H9 (cell line): ENCODE results near the gene HNF1B. TPM values are rescaled to one million over a fixed set of nuclear protein-coding genes. Genes with fewer than 3 reads are reported as not detected.
"Not testable (repeated sequence)": the region's sequence is repeated elsewhere in the genome, so short reads cannot be mapped to it uniquely, and the experiment has no call there.

Experiments used
- DNase-seq: peaks from one replicate; pipeline ENCODE4 v3.0.0-alpha.2; 2017
- H2AFZ ChIP-seq: one replicate; pipeline ENCODE4 v1.6.1; 2013; ENCODE audit warnings: mild to moderate bottlenecking, low read length, control low read depth, moderate library complexity
- H2AK5ac ChIP-seq: 2 replicates; pipeline ENCODE4 v1.6.1; 2013; ENCODE audit warnings: low read length, control low read depth, mixed read lengths; ENCODE audit not compliant: insufficient read length
- H2BK120ac ChIP-seq: one replicate; pipeline ENCODE4 v1.6.1; 2013; ENCODE audit warnings: low read depth, mild to moderate bottlenecking, low read length, control low read depth, inconsistent platforms; ENCODE audit not compliant: poor library complexity, severe bottlenecking
- H2BK12ac ChIP-seq: 2 replicates; pipeline ENCODE4 v1.6.1; 2013; ENCODE audit warnings: low read length, control low read depth, mixed read lengths, low read depth; ENCODE audit not compliant: insufficient read length
- H2BK15ac ChIP-seq: 2 replicates; pipeline ENCODE4 v1.6.1; 2013; ENCODE audit warnings: low read depth, low read length, control low read depth
- H2BK20ac ChIP-seq: one replicate; pipeline ENCODE4 v1.6.1; 2013; ENCODE audit warnings: low read depth, mild to moderate bottlenecking, low read length, control low read depth, inconsistent platforms; ENCODE audit not compliant: poor library complexity, severe bottlenecking
- H2BK5ac ChIP-seq: 2 replicates; pipeline ENCODE4 v1.6.1; 2013; ENCODE audit warnings: low read length, control low read depth, mixed read lengths; ENCODE audit not compliant: insufficient read length
- H3K14ac ChIP-seq: 2 replicates; pipeline ENCODE4 v1.6.1; 2013; ENCODE audit warnings: low read length, control low read depth; ENCODE audit not compliant: insufficient read depth
- H3K18ac ChIP-seq: 2 replicates; pipeline ENCODE4 v1.6.1; 2013; ENCODE audit warnings: low read depth, mild to moderate bottlenecking, mixed read lengths, low read length, control low read depth; ENCODE audit not compliant: insufficient read length
- H3K23ac ChIP-seq: 2 replicates; pipeline ENCODE4 v1.6.1; 2013; ENCODE audit warnings: low read length, control low read depth, mixed read lengths, low read depth; ENCODE audit not compliant: insufficient read length
- H3K23me2 ChIP-seq: 2 replicates; pipeline ENCODE4 v1.6.1; 2013; ENCODE audit warnings: low read depth, mild to moderate bottlenecking, mixed read lengths, low read length, control low read depth; ENCODE audit not compliant: insufficient read length, poor library complexity, severe bottlenecking
- H3K27ac ChIP-seq: 2 replicates; pipeline ENCODE4 v1.5.1; 2013; ENCODE audit warnings: low read length, control low read depth, mixed read lengths, low read depth; ENCODE audit not compliant: insufficient read length
- H3K27me3 ChIP-seq: 2 replicates; pipeline ENCODE4 v1.6.1; 2013; ENCODE audit warnings: low read length, control low read depth, inconsistent platforms; ENCODE audit not compliant: insufficient read depth
- H3K4ac ChIP-seq: 2 replicates; pipeline ENCODE4 v1.6.1; 2013; ENCODE audit warnings: low read depth, mild to moderate bottlenecking, control low read depth, inconsistent platforms, low read length, moderate library complexity
- H3K4me1 ChIP-seq: 2 replicates; pipeline ENCODE4 v1.6.1; 2013; ENCODE audit warnings: low read length, control low read depth, inconsistent platforms; ENCODE audit not compliant: insufficient read depth
- H3K4me2 ChIP-seq: 2 replicates; pipeline ENCODE4 v1.6.1; 2013; ENCODE audit warnings: low read length, control low read depth, mixed read lengths; ENCODE audit not compliant: insufficient read length, insufficient read depth
- H3K56ac ChIP-seq: 2 replicates; pipeline ENCODE4 v1.6.1; 2013; ENCODE audit warnings: low read depth, mild to moderate bottlenecking, mixed read lengths, low read length, control low read depth; ENCODE audit not compliant: insufficient read length
- H3K79me1 ChIP-seq: 2 replicates; pipeline ENCODE4 v1.6.1; 2013; ENCODE audit warnings: low read depth, mild to moderate bottlenecking, moderate library complexity, low read length, control low read depth, inconsistent platforms; ENCODE audit not compliant: insufficient read depth, poor library complexity, severe bottlenecking
- H3K79me2 ChIP-seq: 2 replicates; pipeline ENCODE4 v1.6.1; 2013; ENCODE audit warnings: low read length, control low read depth, inconsistent platforms; ENCODE audit not compliant: insufficient read depth
- H3K9ac ChIP-seq: 2 replicates; pipeline ENCODE4 v1.6.1; 2013; ENCODE audit warnings: low read length, control low read depth, mixed read lengths; ENCODE audit not compliant: insufficient read length; ENCODE audit errors: extremely low read depth
- H3K9me3 ChIP-seq: one replicate; pipeline ENCODE4 v1.6.1; 2013; ENCODE audit warnings: low read depth, low read length, inconsistent platforms; ENCODE audit not compliant: control insufficient read depth
- H3T11ph ChIP-seq: one replicate; pipeline ENCODE4 v1.6.1; 2013; ENCODE audit warnings: mild to moderate bottlenecking, low read length, control low read depth, inconsistent platforms
- H4K20me1 ChIP-seq: one replicate; pipeline ENCODE4 v1.6.1; 2013; ENCODE audit not compliant: control insufficient read depth, insufficient read length, insufficient read depth
- H4K5ac ChIP-seq: 2 replicates; pipeline ENCODE4 v1.6.1; 2013; ENCODE audit warnings: low read depth, mild to moderate bottlenecking, mixed read lengths, low read length, control low read depth; ENCODE audit not compliant: insufficient read length
- H4K8ac ChIP-seq: replicated peaks from 2 replicates; pipeline ENCODE4 v1.6.1; 2013; ENCODE audit warnings: low read length, control low read depth, mixed read lengths, low read depth; ENCODE audit not compliant: insufficient read length
- H4K91ac ChIP-seq: 2 replicates; pipeline ENCODE4 v1.6.1; 2013; ENCODE audit warnings: low read depth, mild to moderate bottlenecking, moderate library complexity, mixed read lengths, low read length, control low read depth; ENCODE audit not compliant: insufficient read length
- H3K27ac Mint-ChIP-seq, 3 experiments: 2 replicates in 2 of 3; 3 replicates in 1 of 3; pipeline ENCODE4 v1.8.0; 2020 to 2021; ENCODE audit warnings: mixed read lengths in 3 of 3, mild to moderate bottlenecking in 1 of 3, moderate library complexity in 1 of 3
- H3K27me3 Mint-ChIP-seq: 2 replicates; pipeline ENCODE4 v1.8.0; 2021; ENCODE audit warnings: low read depth, mild to moderate bottlenecking, moderate library complexity, mixed read lengths
- H3K36me3 Mint-ChIP-seq, 3 experiments: 2 replicates in 2 of 3; 3 replicates in 1 of 3; pipeline ENCODE4 v1.8.0; 2020 to 2021; ENCODE audit warnings: low read depth in 3 of 3, mixed read lengths in 3 of 3; ENCODE audit not compliant: insufficient read depth in 1 of 3
- H3K4me1 Mint-ChIP-seq, 2 experiments: 2 replicates each; pipeline ENCODE4 v1.8.0; 2020; ENCODE audit warnings: mixed read lengths in 2 of 2
- H3K4me3 Mint-ChIP-seq, 2 experiments: 2 replicates in 1 of 2; 3 replicates in 1 of 2; pipeline ENCODE4 v1.8.0; 2020 to 2021; ENCODE audit warnings: mild to moderate bottlenecking in 2 of 2, mixed read lengths in 2 of 2, moderate library complexity in 1 of 2
- H3K9me3 Mint-ChIP-seq, 2 experiments: 2 replicates in 1 of 2; 3 replicates in 1 of 2; pipeline ENCODE4 v1.8.0; 2020; ENCODE audit warnings: mild to moderate bottlenecking in 2 of 2, mixed read lengths in 2 of 2, moderate library complexity in 1 of 2
- CTCF ChIP-seq: fragments of 200-600 bp; sonication (generic); conservative IDR thresholded peaks from 3 replicates; pipeline ENCODE4 v1.8.0; 2021; ENCODE audit warnings: antibody characterized with exemption, mild to moderate bottlenecking
- WGBS: extraction: QIAGEN DNeasy Blood & Tissue Kit; methylation state at CpG from one replicate; pipeline ENCODE4 v1.1.7; 2013; ENCODE audit warnings: missing lambda C conversion rate, low lambda C conversion rate, mixed read lengths; ENCODE audit not compliant: insufficient read length; ENCODE audit errors: extremely low coverage; 5-methylcytosine and 5-hydroxymethylcytosine counted together
- total RNA-seq: library from RNA; stranded (reverse); gene quantifications from 2 replicates; pipeline ENCODE4 v1.2.1, GENCODE V29; 2021

Gene HNF1B
- total RNA-seq, 1 experiment from 2014 or later: not detected

GRCh38 chr17:37786481-37786880, 41.6 kb upstream of the HNF1B start:
- no peaks in the 10 kb centered on the region for H3K79me1 ChIP-seq
- no peak overlapping the region for H3K9ac ChIP-seq
- H3K36me3 Mint-ChIP-seq: no peaks in the 10 kb centered on the region
- no peak for DNase-seq
- H3K14ac ChIP-seq: no peak overlapping the region
- no peaks in the 10 kb centered on the region for H4K20me1 ChIP-seq
- H2BK5ac ChIP-seq: no peak overlapping the region
- H3K9me3 Mint-ChIP-seq: no peaks in the 10 kb centered on the region
- no peak for TF ChIP-seq CTCF
- H3K9me3 ChIP-seq: no peaks in the 10 kb centered on the region
- no peak overlapping the region for H2AFZ ChIP-seq
- H3K23ac ChIP-seq: no peak overlapping the region
- WGBS: no CpG with 5 or more reads among the region's 2 CpGs
- H3K27ac Mint-ChIP-seq: no peak overlapping the region
- H2BK12ac ChIP-seq: no peak overlapping the region
- H3K27me3 Mint-ChIP-seq: peaks cover 14% of the 10 kb centered on the region
- H3K56ac ChIP-seq: no peak overlapping the region
- no peak overlapping the region for H3T11ph ChIP-seq
- no peak overlapping the region for H2BK120ac ChIP-seq
- no peak overlapping the region for H2BK20ac ChIP-seq
- H4K91ac ChIP-seq: no peak overlapping the region
- H3K4me1 ChIP-seq: no peaks in the 10 kb centered on the region
- no peak overlapping the region for H4K8ac ChIP-seq
- no peaks in the 10 kb centered on the region for H3K79me2 ChIP-seq
- H3K27me3 ChIP-seq: no peaks in the 10 kb centered on the region
- no peaks in the 10 kb centered on the region for H3K23me2 ChIP-seq
- H4K5ac ChIP-seq: no peak overlapping the region
- H3K4me1 Mint-ChIP-seq: peaks cover 6 to 14% of the 10 kb centered on the region in 2 experiments; a peak in 3 of 4 replicates
- no peak overlapping the region for H3K4ac ChIP-seq
- no peak overlapping the region for H3K18ac ChIP-seq
- no peak overlapping the region for H3K27ac ChIP-seq
- no peak overlapping the region for H2BK15ac ChIP-seq
- no peak overlapping the region for H3K4me2 ChIP-seq
- no peak overlapping the region for H2AK5ac ChIP-seq
- H3K4me3 Mint-ChIP-seq: no peak overlapping the region

GRCh38 chr17:37782460-37782859, 37.6 kb upstream of the HNF1B start:
- H3K27ac ChIP-seq, H3K23me2 ChIP-seq, H2BK12ac ChIP-seq, H3K18ac ChIP-seq, H3K9me3 Mint-ChIP-seq, H2AFZ ChIP-seq, H3K4me2 ChIP-seq, H3K79me1 ChIP-seq, H4K20me1 ChIP-seq, H3K4ac ChIP-seq, H2BK20ac ChIP-seq, H4K8ac ChIP-seq, H3K36me3 Mint-ChIP-seq, H3K9me3 ChIP-seq, H3K4me1 ChIP-seq, H3K56ac ChIP-seq, H3K23ac ChIP-seq, H4K5ac ChIP-seq, H3K14ac ChIP-seq, H3K27me3 ChIP-seq, H2BK15ac ChIP-seq, H3K27ac Mint-ChIP-seq, DNase-seq, H3K4me1 Mint-ChIP-seq, H2AK5ac ChIP-seq, H3K4me3 Mint-ChIP-seq, H3K79me2 ChIP-seq, H3K9ac ChIP-seq, H4K91ac ChIP-seq, H2BK5ac ChIP-seq, H3T11ph ChIP-seq, H2BK120ac ChIP-seq: not testable (repeated sequence)
- WGBS: no CpG with 5 or more reads among the region's 1 CpG
- H3K27me3 Mint-ChIP-seq: peaks cover 14% of the 10 kb centered on the region
